Measurements from ENCODE around the gene RNF186.
"Not testable (repeated sequence)": the region's sequence is repeated elsewhere in the genome, so short reads cannot be mapped to it uniquely, and the experiment has no call there.

Gene RNF186

GRCh38 chr1:19814681-19815503, at the start of gene RNF186:
Gene RNF186 (minus strand): TSS chr1:19815283. CDS start chr1:19815101, 182 bp downstream.
- no peak for DNase-seq

DNA sequence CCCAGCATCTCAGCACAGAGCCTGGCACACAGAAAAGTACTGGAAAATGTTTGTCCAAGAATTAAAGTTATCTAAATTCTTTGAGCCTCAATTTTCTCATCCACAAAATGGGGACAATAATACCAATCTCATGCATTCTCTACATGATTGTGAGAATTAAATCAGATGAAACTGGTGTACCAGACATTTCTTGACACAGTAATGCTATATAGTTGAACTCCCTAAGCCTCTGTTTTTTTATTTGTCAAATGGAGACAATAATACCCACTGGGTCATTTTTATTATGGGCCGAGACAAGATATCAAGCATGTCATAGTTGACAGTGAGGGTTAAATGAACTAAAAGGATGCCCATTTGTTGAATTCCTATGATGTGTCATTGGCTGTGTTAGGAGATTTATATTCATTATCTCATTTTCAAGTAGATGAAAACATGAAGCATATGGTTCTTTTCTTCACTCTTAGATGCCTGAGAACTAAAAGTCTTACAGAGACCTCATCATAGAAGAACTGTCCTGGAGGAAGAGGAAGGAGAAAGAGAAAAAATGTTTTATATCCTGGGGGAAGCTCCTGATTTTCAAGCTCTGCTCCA, 49.6 kb upstream of the RNF186 start:
- DNase-seq: no peak

GRCh38 chr1:19862944-19863343, 47.9 kb upstream of the RNF186 start:
- no peak for DNase-seq

DNA sequence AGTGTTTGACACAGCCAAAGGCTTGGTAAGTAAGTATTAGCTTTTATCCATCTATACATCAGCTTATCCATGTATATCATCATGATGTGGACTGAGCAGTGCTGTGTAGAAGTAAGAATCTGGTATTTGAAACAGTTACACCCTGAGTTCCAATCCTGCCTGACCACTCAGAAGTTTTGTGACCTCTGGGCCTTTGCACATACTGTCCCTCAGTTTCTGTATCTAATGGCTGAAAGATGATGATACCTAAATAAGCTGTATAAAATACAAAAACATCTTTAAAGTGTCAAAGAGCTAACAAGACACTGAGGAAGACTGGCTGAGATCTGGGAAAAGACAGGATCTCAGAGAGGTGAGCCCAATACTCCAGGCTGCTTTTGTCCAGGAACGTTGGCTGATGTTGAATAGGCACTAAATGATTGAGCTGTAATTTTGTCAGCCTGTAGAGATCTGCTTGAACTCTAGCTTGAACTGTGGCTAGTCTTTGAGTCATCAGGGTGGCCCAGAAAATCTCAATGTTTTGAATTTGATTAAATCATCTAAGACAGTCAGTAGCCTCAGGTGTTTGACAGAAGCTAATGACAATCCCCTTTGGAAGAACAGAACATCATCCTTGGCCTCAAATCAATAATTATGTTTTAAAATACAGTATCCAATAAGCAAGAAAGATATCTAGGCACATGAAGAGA, 46.9 kb upstream of the RNF186 start:
- no peak for DNase-seq

GRCh38 chr1:19861034-19861433, 46.0 kb upstream of the RNF186 start:
- DNase-seq: peak; percentile 53

DNA sequence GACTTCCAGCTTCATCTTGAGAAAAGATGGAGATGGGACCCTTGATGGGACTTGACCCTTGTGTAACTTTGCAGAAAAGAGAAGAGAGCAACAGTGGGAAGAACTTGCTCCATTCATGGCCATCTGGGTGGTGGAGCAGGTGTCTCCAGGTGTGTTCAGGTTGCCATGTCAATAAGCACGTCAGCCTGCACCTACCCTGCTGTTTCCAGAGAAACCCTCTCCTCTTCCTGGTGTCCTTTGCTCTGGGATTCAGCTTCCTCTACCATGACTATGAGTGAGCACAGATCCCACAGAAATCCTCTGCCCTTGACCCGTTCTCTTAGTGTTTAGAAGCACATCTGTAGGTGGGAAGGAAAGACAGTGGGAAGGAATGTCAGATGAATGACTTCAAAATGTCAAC, 45.3 kb upstream of the RNF186 start:
- DNase-seq: no peak

DNA sequence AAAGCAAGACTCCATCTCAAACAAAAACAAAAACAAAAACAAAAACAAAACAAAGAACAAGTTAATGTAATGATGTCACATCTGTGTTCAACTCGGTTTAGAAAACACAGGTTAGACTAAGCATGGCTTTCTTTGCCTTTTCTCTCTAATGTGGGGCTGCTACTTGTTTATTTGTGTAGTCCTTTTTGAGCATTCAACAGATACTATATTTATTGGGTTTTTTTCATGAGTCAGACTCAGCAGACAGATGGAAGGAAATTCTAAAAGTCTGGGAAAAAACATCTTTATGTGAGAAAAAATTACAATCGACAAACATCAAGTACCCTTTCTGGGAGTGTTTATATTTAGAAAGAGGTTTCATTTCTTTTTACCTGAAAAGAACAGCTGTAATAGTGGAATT, 44.8 kb upstream of the RNF186 start:
- DNase-seq: no peak

- no peak for DNase-seq
Measured at GRCh38 chr1:19858893-19859292, 43.8 kb upstream of the RNF186 start.

DNA sequence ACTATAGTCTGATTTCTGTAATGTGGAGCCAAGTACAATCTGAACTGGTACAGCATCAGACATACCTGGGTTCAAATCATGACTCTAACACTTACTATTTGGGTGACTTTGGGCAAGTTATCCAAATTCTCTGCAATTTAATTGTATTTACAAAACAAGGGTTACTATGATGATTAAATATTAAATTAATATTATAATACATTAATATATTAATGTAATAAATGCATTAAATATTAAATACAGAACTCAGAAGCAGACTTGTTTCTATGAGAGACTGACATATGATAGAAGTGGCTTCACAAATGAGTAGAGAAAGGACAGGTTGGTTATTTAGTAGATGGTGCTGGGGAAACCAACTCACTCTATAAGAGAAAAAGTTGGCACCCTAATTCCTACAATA, 39.8 kb upstream of the RNF186 start:
- no peak for DNase-seq

DNA sequence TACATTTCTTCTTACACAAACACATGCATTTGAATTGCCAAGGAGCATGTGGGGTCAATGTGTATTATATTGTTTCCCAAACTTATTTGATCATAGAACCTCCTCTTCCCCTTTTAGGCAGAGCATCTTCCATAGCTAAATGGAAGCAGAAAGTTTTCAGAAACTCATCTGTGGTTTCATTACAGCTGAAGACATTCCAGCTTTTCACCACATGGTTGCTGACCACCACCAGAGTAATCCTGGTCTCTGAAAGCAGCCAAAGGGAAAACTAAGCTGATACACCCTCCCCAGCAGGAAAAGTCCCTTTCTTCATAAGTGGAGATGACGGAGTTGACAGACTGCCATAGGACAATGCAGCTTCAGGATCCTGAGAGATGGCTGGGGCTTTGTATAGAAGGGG, 37.0 kb upstream of the RNF186 start:
- peak; percentile 16 for DNase-seq

DNA sequence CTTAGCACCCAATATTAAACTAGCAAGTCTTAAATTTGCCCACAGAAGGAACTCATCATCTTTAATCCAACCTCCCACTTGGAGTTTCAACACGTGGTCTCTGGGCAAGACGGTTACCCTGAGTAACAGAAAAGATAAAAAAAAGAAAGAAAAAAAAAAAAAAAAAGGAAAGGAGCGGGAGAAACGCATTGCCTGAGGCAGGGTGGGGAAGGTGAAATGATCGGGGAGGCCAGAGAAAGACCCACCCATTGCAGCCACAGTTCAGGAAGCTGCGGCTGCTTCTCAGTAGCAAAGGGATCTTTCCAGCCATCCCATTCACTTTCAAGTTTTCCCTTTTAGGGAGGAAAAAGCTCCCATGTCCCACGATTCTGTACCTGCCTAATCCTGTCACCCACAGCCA, 35.1 kb upstream of the RNF186 start:
- no peak for DNase-seq

GRCh38 chr1:19849307-19849706, 34.2 kb upstream of the RNF186 start:
- DNase-seq: not testable (repeated sequence)

DNA sequence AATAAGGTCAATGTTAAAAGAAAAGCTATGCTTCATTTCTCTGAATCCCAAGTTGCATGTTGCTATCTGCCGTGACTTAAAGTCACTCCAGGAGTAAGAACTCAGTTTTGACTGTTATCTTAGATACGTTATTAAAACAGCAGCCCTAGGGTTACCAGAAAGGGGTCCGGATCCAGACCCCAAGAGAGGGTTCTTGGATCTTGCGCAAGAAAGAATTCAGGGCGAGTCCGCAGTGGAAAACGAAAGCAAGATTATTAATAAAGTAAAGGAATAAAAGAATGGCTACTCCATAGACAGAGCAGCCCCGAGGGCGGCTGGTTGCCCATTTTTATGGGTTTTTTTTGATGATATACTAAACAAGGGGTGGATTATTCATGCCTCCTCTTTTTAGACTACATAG, 32.3 kb upstream of the RNF186 start:
- DNase-seq: not testable (repeated sequence)

DNA sequence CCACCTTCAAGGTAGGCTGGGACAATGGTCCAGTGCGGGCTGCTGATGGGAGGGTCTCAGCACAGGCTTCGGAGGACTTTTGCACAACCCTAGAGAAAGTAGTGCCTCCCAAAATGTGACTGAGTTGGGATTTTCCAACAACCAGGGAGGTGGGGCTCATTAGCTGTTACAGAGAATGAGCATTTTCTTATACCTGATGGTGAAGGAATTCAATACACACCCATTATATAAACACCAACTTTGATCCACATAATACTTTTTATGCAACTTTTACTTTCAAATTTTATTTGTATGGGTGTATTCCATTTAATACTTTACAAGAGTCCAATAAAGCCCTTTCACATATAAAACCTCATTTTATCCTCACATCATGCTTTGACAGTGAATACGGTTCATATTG, 31.3 kb upstream of the RNF186 start:
- DNase-seq: no peak

GRCh38 chr1:19845555-19845954, 30.5 kb upstream of the RNF186 start:
- DNase-seq: no peak

- DNase-seq: no peak
Measured at GRCh38 chr1:19844731-19845495, 29.8 kb upstream of the RNF186 start.

DNA sequence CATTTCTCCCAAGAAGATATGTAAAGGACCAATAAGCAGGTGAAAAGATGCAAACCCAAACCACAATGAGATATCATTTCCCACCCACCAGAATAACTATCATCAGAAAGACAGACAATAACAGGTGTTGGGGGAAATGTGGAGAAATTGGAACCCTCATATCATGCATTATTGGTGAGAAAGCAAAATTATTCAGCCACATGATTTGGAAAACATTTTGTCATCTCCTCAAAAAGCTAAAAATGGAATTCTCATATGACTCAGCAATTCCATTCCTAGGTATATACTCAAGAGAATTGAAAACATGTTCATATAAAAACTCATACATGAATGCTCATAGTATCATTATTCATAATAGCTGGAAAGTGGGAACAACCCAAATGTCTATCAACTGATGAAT, 25.1 kb upstream of the RNF186 start:
- DNase-seq: peak; percentile 19

DNA sequence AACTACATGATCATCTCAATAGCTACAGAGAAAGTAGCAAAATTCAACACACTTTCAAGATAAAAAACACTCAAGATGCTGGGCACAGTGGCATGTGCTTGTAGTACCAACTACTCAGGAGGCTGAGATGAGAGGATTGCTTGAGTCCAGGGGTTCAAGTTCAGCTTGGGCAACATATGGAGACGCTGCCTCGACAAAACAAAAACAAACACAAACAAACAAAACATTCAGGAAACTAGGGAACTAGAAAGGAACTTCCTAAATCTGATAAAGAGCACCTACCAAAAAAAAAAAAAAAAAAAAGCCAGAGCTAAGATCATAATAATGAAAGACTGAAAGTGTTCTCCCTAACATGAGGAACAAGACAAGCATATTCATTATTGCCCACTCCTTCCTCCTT, 22.8 kb upstream of the RNF186 start:
- no peak for DNase-seq

GRCh38 chr1:19835578-19835977, 20.5 kb upstream of the RNF186 start:
- no peak for DNase-seq

DNA sequence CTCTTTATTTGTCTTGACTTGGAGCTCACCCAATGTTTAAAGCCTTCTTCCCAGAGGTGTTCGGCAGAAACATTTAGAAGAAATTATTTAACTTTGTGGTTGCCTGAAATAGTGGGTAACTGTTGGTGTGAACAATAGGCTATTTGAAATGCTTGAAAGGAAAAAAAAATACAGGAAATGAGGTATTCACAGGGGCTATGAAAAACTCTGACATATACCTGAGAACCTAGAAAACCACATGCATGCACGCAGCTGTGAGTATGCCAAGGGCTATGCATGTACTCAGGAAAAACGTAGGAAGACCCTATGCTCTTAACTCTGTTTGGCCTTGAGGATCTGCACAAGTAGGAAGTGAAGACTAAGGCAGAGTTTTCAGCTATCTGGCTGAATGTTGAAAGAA, 16.4 kb upstream of the RNF186 start:
- DNase-seq: no peak

- DNase-seq: no peak
Measured at GRCh38 chr1:19828546-19828945, 13.5 kb upstream of the RNF186 start.

GRCh38 chr1:19825298-19825697, 10.2 kb upstream of the RNF186 start:
- DNase-seq: no peak

DNA sequence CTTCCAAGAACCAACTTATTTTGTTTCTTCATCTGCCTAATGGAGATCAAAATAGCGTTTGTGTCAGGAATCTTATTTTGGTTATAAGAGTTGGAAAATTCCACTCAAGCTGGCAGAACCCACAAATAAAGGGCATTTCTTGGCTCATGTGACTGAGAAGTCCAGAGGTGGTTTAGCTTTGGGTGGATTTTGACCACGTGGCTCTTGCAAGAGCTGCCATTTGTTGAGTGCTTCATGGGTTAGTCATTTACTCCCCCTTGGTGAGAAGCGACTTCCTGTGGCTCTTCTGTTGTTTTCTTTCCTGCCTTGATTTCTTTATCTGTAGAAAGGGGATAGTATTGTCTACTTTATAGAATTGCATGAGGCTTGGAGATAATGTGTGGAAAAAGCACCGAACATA, 9.5 kb upstream of the RNF186 start:
- peak; percentile 23 for DNase-seq
